ENCODE measurements around the gene S100A16. TPM values are rescaled to one million over a fixed set of nuclear protein-coding genes. Genes with fewer than 3 reads are reported as not detected.
A peak's percentile ranks its signal among the peaks of the same experiment; 100 is the strongest.

Gene S100A16
- total RNA-seq, 1 experiment from 2014 or later = 14.6 TPM

- no peak for ATAC-seq
- H3K27me3 Mint-ChIP-seq (ENCODE audit: low read depth) = no peaks in the 10 kb centered on the region
- H3K27ac Mint-ChIP-seq = peak within 1 kb of the TSS; percentile 85
- no peaks in the 10 kb centered on the region for H3K9me3 Mint-ChIP-seq
- ChIA-PET CTCF (interaction anchor here (0.6 to 2.2 kb wide), 14 partner anchors 15 to 213 kb away, joined by 3 to 33 read pairs (median 5); partner anchors contain the start of genes CHTOP, S100A13, S100A14 and S100A4), POLR2A (interaction anchor here (0.6 kb wide), 1 partner anchor 40 kb away, joined by 3 read pairs; no protein-coding TSS in a partner anchor)
- peaks cover 33% of the 10 kb centered on the region for H3K4me1 Mint-ChIP-seq
- TF ChIP-seq CREM (CRISPR knock-in tag; IDR thresholded peaks at IDR 0.05) (no peak), TCF7 (CRISPR knock-in tag; IDR thresholded peaks at IDR 0.05; ENCODE audit: low read depth) (no peak), TEAD1 (CRISPR knock-in tag; IDR thresholded peaks at IDR 0.05) (no peak), CREB1 (CRISPR knock-in tag; IDR thresholded peaks at IDR 0.05) (no peak), ZNF219 (CRISPR knock-in tag; IDR thresholded peaks at IDR 0.05; ENCODE audit: borderline replicate concordance) (no peak), KAT7 (CRISPR knock-in tag; IDR thresholded peaks at IDR 0.05; ENCODE audit: borderline replicate concordance) (no peak), ESRRA (CRISPR knock-in tag; IDR thresholded peaks at IDR 0.05; ENCODE audit: borderline replicate concordance) (no peak), MLX (CRISPR knock-in tag; IDR thresholded peaks at IDR 0.05) (no peak), JAZF1 (CRISPR knock-in tag; IDR thresholded peaks at IDR 0.05) (no peak), ZNF281 (CRISPR knock-in tag; IDR thresholded peaks at IDR 0.05) (no peak), ZMAT4 (CRISPR knock-in tag; IDR thresholded peaks at IDR 0.05) (no peak), ATF2 (CRISPR knock-in tag; IDR thresholded peaks at IDR 0.05; ENCODE audit: borderline replicate concordance, low read depth) (no peak), GABPB1 (CRISPR knock-in tag; IDR thresholded peaks at IDR 0.05) (no peak), E2F4 (CRISPR knock-in tag; IDR thresholded peaks at IDR 0.05; ENCODE audit: borderline replicate concordance, low read depth) (no peak; the same call in 1 of the 2 replicates), TP53 (CRISPR knock-in tag; IDR thresholded peaks at IDR 0.05) (no peak)
- TF ChIP-seq, protein P1, sequence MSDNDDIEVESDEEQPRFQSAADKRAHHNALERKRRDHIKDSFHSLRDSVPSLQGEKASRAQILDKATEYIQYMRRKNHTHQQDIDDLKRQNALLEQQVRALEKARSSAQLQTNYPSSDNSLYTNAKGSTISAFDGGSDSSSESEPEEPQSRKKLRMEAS (CRISPR knock-in tag; IDR thresholded peaks at IDR 0.05) = no peak
- TF ChIP-seq, protein P2, sequence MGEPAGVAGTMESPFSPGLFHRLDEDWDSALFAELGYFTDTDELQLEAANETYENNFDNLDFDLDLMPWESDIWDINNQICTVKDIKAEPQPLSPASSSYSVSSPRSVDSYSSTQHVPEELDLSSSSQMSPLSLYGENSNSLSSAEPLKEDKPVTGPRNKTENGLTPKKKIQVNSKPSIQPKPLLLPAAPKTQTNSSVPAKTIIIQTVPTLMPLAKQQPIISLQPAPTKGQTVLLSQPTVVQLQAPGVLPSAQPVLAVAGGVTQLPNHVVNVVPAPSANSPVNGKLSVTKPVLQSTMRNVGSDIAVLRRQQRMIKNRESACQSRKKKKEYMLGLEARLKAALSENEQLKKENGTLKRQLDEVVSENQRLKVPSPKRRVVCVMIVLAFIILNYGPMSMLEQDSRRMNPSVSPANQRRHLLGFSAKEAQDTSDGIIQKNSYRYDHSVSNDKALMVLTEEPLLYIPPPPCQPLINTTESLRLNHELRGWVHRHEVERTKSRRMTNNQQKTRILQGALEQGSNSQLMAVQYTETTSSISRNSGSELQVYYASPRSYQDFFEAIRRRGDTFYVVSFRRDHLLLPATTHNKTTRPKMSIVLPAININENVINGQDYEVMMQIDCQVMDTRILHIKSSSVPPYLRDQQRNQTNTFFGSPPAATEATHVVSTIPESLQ (CRISPR knock-in tag; IDR thresholded peaks at IDR 0.05) = no peak
- TF ChIP-seq, protein P3, sequence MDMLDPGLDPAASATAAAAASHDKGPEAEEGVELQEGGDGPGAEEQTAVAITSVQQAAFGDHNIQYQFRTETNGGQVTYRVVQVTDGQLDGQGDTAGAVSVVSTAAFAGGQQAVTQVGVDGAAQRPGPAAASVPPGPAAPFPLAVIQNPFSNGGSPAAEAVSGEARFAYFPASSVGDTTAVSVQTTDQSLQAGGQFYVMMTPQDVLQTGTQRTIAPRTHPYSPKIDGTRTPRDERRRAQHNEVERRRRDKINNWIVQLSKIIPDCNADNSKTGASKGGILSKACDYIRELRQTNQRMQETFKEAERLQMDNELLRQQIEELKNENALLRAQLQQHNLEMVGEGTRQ (CRISPR knock-in tag; IDR thresholded peaks at IDR 0.05) = no peak
- TF ChIP-seq, protein P4, sequence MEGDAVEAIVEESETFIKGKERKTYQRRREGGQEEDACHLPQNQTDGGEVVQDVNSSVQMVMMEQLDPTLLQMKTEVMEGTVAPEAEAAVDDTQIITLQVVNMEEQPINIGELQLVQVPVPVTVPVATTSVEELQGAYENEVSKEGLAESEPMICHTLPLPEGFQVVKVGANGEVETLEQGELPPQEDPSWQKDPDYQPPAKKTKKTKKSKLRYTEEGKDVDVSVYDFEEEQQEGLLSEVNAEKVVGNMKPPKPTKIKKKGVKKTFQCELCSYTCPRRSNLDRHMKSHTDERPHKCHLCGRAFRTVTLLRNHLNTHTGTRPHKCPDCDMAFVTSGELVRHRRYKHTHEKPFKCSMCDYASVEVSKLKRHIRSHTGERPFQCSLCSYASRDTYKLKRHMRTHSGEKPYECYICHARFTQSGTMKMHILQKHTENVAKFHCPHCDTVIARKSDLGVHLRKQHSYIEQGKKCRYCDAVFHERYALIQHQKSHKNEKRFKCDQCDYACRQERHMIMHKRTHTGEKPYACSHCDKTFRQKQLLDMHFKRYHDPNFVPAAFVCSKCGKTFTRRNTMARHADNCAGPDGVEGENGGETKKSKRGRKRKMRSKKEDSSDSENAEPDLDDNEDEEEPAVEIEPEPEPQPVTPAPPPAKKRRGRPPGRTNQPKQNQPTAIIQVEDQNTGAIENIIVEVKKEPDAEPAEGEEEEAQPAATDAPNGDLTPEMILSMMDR (IDR thresholded peaks at IDR 0.05) = no peak
- TF ChIP-seq, protein P5, sequence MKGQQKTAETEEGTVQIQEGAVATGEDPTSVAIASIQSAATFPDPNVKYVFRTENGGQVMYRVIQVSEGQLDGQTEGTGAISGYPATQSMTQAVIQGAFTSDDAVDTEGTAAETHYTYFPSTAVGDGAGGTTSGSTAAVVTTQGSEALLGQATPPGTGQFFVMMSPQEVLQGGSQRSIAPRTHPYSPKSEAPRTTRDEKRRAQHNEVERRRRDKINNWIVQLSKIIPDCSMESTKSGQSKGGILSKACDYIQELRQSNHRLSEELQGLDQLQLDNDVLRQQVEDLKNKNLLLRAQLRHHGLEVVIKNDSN (CRISPR knock-in tag; IDR thresholded peaks at IDR 0.05) = no peak
- no peaks in the 10 kb centered on the region for H3K36me3 Mint-ChIP-seq
- DNase-seq (ENCODE audit: low spot score) = no peak
- H3K4me3 Mint-ChIP-seq = no peak within 1 kb of the TSS
These were observed 47.2 kb downstream of the S100A16 start, which contains the start of gene S100A2 for GRCh38 chr1:153565529-153566374. S100A2 (minus strand) TSS chr1:153565844; CDS start chr1:153563877, 1,967 bp downstream.

Data from WTC11 (cell line).